Kidney tubule cell (primary cell): Measurements from ENCODE around the gene CYB5R3.

Experiments used
- DNase-seq: peaks from one replicate; pipeline ENCODE4 v3.0.0-alpha.2; 2018; ENCODE audit warnings: low spot score

CYB5R3 gene

DNA sequence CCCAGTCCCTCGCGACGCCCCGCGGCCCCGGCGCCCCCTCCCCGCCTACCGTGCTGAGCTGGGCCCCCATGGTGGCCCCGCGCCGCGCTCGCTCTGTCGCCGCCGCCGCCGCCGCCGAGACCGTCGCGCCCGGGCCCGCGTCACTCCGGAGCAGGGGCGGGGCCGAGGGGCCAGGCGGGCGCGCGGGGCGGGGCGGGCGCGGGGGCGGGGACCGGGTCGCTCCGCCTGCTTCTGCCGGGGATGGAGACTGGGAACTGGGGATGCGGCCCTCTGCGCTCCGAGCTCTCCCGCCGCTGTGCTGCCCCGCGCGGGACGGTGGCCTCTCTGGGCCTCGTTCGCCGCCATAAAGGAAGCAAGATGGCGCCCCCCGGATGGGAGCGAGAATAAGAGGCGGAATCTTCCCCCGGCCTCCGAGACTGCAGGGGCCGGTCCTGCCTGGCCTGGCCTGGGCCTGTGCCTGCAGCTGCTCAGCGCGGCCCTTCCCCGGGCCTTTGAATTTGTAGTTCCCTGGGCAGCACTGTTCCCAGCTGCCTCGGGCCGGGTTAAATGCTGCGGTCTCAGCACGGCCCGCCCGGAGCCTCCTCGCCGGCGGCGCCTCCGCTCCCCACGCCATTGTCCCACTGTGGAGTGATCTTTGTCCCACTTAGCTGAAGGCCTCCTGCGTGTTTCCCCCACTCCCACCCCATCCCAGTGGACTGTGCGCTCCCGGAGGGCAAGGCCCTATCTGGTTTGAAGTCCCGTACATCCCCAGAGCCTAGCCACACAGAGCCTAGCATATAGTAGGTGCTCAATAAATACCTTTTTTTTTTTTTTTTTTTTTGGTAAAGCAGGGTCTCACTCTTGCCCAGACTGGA is at the start of gene CYB5R3:
Gene CYB5R3 (minus strand): TSS at position 147 of the 854 bp plus-strand sequence. CDS start 77 bp downstream, at position 70.
- DNase-seq = peak; percentile 87

DNA sequence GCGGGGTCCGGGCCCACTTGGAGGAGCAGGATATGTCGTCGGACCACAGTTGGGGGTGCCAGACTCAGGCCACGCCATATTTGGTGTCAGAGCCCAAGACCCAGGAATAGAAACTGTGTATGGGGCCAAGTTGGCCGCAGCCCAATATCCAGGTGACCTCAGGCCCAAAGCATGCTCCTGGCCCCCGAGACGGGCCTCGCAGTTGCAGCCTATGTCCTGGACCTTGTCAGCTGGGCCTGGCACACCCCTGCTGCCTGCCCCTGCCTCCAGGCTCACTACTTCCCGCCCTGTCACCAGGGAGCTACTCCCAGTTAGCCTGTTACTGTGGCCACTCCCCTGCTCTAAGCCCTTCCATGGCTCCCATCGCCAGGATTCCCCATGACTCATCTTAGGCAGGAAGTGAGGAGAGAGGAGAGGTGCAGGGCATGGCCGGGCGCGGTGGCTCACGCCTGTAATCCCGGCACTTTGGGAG is 48.4 kb upstream of the CYB5R3 start:
- DNase-seq = peak; percentile 95

DNA sequence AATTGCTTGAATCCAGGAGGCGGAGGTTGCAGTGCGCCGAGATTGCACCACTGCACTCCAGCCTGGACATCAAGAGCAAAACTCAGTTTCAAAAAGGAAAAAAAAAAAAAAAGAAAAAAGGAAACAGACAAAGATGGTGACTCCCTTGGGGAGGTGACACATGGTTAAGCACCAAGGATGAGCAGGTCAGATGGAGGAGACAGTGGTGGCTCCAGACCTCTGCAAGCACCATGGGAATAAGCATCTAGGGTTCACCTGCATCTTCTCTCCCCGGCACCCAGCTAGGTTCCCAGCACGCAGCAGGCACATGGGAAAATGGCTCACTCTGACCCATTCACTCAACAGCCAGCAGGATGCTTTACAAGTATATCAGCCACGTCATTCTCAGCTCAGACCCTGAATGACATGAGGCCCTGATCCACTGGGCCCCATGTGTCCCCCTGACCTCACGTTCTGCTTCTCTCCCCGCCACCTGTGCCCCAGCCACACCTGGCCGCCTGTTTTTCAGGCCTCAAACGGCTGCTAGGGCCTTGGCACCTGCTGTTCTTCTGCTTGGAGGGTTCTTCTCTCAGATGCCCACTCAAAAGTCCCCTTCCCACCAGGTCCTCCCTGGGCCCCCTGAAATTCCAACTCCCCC is 47.3 kb upstream of the CYB5R3 start:
- DNase-seq = no peak

DNA sequence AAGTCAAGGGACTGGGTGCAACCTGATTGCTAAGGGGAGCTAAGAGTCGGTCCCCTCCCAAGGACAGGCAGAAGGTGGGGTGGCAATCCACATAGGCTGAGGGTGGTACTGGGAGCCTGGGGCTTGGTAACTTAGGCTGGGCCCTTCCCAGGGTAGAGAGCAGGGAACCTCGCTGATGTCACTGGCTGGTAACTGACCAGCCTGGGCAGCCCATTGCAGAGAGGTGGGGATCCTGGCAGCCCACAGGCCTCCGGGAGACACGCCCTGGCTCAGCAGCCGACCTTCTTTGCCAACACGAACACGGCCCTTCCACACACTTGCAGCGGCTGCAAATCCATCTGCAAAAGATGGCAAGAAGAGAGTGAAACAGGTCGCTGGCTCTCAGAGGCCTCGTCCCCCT is 46.1 kb upstream of the CYB5R3 start:
- DNase-seq = no peak

DNA sequence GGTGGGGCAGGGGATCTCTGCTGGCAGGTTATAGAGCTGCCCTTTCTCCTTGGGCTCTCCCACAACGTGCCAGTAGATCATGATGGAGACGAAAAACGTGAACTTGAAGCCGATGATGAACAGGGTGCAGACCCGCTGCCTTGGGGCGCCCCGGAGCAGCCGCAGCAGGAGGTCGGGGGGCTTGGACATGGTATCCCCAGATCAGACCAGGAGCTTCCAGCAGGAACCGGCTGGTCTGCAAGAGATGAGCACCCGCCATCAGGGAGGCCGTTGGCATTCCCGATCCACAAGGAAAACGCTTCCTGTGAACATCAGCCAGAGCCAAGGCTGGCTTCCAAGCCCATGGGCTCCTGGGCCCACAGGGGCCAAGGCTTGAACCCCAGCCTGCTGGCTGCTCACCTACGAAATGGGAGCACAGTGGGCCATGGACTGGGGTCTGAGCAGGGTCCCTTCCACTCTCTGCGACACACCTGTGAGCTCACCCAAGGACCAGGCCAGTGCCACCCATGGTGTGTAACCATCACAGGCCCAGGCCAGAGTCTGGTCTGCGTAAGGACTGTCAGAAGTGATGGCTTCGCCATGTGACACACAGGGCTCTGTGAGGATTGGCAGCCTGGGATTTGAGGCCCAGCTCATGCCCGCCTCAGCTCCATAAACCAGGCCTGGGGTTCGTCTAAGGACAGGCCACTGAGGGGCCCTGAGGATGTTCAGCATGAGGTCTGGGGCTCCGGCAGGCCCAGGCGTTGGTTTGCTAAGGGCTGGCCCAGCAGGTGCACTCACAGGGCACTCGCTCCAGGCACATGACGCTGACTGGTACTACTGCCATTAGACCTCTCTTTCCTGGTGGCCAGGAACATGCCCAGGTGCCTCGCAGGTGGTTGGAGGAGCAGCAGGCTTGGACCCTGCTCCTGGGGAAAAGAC is 44.8 kb upstream of the CYB5R3 start:
- DNase-seq = no peak

DNA sequence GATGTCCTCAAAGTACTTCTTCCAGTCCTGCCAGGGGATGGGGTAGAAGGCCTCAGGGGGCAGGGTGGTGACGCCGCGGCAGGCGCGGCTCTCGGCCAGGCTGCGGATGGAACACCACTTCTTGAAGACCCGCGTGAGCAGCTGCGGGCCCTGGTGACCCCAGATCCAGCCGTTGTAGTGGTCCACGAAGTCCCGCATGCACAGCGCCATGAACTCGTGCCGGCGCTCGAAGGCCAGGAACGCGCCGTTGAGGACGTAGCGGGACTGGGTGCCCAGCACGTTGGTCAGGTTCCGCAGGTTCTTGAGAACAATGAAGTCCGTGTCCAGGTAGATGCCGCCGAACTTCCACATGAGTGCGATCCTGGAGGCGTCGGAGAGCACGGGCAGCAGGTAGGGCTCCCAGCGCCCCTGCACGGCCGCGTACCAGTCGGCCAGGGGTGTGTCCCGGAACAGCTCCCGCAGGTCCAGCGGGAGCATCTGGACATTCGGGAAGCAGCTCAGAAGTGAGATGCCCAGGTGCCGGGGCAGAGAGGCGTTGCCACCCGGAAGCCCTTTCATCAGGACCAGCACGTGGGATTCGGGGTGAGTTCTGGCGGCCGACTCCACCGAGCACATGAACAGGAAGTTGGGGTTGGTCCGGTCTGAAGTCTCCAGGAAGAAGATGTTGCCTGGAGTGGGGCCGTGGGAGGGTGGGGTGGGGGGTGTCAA is 44.0 kb upstream of the CYB5R3 start:
- no peak for DNase-seq

DNA sequence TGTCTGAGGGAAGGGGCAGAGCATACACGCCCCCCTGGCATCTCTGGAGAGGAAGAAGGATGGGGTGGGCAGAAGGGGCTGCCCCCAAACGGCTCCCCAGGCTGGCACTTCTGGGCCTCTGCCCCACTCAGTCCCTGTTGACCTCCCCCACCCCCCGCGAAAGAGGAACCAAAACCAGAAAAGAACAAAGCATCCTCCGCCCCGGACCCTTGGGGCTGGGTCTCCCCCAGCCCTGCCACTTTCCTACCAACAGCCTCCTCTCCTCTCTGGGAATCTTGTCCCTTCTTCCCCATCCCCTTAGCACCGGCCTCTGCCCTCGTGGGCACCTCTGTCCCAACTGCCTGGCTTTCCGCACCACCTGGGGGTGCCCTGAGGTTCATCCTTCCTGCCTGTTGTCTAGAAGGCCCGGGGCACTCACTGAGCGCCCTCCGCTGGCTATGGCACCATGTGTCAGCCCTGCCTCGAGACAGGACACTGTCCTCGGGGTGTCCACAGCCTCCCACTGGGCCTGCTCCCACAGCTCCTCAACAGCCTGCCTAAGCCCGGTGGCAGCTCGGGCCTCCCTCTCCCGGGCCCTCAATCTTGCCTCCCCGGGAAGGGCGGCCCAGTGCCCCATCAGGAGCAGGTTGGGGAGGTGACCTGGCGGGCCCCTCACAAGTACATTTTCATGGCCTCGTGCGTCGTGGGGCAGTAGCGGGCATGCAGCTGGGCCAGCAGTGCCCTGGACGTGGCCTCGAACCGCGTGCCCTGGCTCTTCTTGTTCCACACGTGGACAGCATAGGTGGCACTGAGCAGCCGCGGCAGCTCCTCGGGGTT is 43.3 kb upstream of the CYB5R3 start:
- DNase-seq = no peak

DNA sequence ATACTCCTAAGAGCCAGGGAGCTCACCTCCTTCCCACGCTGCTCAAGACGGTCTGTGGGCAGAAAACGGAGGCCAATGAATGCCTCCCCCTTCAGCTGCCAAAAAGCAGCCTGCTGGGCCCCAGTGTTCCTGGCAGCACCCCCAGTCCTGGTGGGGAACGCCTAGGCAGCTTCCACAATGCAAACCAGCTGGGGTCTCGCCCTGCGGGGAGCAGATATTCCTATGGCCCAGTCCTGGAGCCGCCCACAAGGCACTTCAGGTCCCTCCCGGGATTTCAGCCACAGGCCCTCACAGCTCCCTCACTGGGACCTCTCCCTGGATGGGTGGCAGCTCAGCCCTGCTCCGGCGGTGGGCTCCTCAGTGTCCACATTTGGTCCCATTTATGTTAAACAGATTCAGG is 42.2 kb upstream of the CYB5R3 start:
- no peak for DNase-seq

DNA sequence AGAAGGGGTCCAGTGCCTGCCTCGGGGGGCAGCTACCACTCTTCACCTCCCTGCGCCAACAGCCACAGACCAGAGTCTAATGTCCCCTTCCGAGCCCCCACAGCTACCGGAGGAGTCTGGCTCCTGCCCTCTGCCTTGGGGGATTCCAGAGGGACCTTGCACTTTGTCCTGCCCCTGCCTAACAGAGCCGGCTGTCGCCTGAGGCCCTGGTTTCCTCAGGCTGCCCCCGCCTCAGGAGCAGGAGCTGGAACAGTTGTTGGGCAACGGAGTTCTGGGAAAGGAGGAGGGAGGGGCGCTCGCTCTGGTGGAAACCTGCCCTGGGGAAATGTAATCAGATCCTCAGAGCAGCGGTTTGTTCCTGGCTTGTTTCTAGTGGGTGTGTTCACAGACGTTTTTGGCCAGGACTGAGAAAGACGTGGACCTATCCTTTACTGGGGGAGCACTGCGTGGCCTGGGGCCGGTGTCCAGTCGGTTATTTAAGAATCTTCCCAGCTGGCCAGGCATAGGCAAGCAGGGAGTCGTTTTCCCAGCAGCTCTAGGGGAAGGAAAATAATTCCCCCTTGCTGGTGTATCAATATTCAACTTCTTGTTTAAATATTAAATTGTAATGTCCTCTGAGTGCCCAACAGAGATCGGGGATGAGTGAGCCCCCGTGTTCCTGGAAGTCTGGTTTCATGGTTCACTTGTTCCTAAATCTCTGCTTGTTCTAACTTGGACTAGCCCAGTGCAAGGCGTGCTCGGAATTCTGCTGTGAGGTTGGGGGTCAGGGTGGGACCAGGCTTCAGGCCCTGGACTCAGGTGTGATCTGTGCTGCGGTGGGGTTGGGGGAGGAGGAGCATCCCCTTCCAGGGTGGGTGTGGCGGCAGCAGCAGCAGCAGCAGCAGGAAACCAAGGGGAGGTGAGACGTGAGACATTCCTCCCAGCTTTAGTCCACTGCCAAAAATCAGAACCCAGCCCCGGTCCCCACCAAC is 39.3 kb upstream of the CYB5R3 start:
- DNase-seq = peak; percentile 94

DNA sequence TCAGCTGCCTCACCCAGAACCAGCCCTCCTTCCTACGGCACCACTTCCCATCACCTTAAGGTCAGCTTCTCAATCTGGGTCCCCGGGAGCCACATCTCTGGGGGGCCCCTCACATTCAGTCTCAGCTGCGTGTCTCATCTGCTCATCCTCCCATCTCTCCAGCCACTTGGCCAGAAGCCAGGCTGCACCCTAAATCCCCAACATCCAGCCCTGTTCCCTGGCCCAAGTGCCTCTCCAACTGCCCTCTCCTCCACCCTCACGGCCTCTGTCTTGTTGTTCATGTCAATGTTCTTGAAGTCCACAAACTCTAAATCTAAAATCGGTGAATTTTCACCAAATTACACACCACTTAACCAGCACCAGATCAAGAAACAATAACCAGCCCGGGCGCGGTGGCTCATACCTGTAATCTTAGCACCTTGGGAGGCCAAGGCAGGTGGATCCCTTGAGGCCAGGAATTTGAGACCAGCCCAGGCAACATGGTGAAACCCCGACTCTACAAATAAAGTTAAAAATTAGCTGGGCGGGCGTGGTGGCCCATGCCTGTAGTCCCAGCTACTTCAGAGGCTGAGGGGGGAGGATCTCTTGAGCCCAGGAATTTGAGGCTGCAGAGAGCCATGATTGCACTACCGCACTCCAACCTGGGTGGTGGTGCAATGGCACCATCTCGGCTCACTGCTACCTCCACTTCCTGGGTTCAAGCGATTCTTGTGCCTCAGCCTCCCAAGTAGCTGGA is 37.7 kb upstream of the CYB5R3 start:
- peak; percentile 36 for DNase-seq

DNA sequence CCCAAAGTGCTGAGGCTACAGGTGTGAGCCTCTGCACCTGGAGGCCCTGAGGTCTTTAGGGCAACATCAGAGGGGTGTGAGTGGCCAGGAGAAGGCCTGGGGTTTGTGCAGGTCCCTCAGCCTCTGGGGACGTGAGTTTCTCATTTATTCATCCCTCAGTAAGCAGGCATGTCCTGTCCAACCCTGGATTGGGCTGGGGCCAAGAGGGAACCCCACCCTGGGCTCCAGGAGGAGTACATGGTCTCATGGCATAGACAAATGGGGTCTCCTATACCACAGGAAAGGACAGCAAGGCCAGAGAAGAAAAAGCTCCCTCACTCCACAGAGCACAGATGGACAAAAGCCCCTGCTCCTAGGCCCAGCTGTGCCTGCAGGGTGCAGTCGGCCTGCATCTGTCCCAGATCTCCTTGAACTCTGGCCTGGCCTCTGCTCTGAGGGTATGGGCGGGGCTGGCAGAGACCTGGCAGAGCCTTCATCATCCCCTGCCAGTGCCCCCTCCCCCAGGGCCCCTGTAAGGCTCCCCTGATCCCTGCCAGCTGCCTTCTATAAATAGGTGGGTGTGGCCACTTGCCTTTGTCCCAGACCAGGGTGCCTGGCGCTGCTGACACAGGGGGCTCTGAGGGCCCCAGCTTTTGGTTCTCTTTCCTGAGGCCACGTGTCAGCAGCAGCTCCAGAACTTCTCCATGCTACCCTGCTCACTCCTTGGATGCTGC is 36.9 kb upstream of the CYB5R3 start:
- no peak for DNase-seq

DNA sequence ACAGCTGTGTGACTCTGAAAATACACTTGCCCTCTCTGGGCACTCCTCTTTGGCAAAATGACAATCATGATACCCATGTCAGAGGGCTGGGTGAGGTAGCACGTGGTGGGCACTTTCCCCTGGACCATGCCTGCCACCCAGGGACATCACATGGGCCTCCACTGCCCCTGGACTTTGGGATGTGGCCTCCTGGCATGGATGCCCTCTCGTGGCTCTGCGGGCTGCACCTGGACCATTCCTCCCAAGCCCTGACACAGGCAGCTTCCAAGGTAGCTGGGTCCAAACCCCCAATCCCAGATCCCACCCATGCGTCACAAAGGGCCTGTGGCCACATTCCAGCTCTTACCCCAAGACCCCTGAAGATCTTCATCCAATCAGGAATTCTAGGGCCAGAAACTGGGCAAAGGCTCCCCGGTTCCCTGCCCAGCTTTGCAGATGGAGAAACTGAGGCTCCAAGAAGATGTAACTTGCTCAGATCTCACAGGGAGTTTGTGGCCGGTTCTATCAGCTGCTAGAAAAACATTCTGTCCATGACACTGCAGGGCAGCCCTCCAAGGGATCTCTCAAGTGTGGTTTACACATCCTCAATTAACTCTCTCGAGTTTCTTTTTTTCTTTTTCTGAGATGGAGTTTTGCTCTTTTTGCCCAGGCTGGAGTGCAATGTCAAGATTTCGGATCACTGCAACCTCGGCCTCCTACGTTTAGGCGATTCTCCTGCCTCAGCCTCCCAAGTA is 35.4 kb upstream of the CYB5R3 start:
- no peak for DNase-seq

DNA sequence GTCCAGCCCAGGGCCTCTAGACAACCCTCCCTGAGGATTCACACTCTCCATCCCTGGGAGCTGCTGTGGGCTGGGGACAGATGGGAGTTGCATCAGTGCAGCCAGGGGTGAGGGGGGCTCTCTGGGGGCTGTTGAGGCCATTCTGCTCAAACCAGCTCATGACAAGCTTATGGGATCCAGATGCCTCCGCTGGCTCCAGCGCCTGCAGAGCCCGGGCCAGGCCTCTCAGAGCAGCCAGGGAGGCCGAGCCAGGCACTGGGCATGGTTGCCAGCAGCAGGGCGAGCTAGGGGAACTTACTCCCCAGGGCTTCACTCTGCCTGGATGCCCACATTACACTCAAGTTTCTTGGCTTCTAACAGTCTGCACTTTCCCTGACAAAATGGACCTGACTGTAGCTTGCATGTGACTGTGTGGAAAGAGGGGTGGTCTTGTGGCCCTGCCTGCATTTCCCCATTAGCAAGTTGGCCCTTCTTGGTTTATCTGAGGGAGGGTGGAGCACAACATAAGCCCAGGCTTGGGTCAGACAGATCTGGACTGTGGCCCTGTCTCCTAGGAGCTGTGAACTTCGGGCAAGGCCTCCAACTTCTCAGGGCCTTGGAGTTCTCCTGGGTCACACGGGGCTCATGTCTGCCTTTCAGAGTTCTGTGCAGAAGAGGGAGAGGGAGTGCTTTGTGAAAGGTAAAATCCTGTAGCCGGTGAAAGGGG is 34.5 kb upstream of the CYB5R3 start:
- no peak for DNase-seq

DNA sequence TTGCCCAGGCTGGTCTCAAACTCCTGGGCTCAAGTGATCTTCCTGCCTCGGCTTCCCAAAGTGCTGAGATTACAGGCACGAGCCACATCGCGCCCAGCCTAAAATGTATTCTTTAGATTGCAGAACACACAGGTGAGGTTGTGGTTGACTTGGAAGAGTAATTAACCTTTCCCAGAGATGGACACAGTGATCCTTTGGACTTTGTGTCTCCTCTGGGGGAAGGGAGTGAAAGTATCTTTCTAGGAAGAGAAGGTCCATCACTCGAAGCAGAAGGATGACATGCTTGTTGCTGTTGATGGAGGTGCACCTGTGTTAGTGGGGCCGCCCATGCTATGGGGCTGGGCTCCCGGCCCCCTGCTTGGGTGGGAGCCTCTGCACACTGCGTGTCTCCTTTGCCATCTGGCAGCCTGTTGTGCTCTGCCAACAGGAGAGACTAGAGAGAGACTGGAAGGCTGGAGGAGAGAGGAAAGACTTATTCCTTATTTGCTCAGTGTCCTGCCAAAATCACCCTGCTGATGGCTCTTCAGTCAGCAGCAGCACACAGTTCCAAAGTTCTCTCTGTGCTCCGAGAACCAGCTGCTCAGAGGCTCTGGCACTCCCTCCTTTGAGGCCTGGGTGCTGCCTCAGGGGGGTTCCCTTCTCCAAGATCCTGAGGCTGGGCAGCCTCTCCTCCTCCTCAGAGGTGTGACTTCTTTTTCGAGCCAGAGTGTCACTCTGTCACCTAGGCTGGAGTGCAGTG is 33.1 kb upstream of the CYB5R3 start:
- no peak for DNase-seq

DNA sequence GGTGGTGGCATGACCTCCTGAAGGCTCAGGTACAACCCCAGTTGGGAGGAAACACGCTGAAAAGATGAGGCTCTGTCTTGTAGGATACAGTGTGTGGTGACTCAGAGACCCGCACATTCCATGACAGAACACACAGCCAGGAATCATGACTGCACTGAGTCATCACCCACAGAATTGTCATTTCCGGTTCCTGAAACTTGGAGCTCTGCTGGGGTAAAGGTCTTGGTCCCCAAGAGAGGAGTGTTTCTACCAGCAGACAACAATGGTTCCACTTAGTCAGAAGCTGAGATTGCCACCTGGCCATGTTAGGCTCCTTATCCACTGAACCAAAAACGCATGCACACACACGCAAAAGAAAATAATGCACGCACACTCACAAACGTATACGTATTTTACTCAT is 31.5 kb upstream of the CYB5R3 start:
- DNase-seq = peak; percentile 98

DNA sequence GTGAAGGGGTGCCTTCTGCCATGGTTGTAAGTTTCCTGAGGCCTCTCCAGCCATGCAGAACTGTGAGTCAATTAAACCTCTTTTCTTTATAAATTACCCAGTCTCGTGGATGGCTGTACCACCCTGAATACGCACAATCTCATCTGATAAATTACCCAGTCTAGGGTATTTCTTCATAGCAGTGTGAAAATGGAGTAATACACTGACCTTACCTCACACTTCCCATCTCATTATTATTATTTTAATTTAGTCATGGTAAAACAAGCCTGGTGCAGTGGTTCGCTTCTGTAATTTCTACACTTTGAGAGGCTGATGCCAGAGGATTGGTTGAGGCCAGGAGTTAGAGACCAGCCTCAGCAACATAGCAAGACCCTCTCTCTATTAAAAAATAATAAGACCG is 30.5 kb upstream of the CYB5R3 start:
- DNase-seq = no peak
